HG03342 (cell line): ENCODE measurements around the gene NUDT14.

Source experiments
- ATAC-seq: cut with Tn5 transposase; IDR thresholded peaks from one replicate; pipeline ENCODE4 v1.9.1; 2021; ENCODE audit warnings: mild to moderate bottlenecking, moderate library complexity; ENCODE audit not compliant: unreplicated experiment

NUDT14 gene

DNA sequence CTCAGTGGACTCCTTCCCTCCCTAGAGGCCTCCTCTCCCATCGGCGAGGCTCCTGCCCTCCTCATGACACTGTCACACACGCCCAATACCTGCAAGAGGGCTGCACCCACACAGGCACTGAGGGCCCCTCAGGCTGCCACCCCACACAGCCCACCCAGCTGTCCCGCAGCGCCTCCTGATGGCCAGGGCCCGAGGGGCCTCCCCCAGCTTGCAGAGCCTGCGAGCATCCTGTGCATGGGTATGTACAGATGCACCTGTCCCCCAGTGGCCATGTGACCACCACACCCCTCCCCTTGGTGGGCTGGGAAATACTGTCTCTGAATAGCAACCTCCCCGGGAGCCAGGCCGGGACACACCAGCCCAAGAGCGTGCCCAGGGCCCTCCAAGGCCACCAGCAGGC lies 19.0 kb upstream of the NUDT14 start:
- ATAC-seq = no peak

- ATAC-seq = no peak
These were observed 18.0 kb upstream of the NUDT14 start for GRCh38 chr14:105199093-105199492.

- ATAC-seq = no peak
These were observed 17.5 kb upstream of the NUDT14 start for GRCh38 chr14:105198588-105198987.

DNA sequence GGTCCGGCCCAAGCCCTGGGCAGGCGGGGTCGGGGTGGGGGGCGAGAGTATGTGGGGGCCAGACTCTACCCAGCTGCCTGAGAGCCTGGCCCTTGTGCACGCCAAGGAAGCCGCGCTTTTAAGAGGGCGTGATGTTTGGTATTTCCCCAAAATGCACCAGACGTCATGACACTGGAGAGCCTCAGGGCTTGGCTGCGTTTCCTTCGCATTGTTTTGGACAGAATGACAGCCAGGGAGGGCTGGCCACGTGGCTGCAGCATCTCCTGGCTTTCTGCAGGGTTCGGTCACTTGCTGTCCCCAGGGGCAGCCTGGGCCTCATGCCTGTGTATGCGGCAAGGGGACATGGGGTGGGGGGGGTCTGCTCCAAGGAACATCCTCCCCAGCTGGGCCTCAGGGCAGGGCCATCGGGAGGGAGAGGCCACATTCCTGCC lies 16.1 kb upstream of the NUDT14 start:
- ATAC-seq = no peak

DNA sequence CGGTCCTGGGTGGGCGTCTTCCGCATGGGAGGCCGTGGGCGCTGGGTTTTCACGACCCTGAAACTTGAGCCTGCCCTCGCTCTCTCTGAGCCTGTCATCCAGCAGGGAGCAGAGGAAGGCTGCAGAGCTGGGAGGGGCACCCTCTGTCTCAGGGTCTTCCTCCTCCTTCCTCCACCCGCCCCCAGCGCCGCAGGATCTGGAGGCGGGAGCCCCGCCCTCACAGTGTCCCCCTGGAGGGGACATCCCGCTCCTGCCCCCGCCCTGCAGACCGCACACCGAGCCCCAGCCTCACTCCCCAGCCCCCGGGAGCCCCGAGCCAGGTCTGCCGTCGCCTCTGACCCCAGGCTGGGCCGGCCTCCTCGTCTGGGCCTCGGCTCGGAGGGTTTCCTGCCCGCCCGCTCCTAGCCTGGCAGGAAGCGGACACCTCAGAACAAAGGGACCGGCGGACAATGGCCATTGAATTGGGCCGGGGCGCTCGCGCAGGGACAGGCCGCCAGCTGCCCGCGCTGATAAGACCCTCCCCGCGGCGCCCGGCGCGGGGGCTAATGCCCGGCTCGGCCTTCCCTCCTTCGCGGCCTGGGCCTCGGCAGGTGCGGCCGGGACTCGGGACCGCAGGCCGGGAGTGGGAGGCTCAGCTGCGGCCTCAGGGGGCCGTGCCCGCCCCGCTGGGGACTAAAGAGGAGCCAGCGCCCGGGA lies 15.3 kb upstream of the NUDT14 start:
- ATAC-seq = no peak

GRCh38 chr14:105195522-105196264 lies 14.6 kb upstream of the NUDT14 start:
- no peak for ATAC-seq

DNA sequence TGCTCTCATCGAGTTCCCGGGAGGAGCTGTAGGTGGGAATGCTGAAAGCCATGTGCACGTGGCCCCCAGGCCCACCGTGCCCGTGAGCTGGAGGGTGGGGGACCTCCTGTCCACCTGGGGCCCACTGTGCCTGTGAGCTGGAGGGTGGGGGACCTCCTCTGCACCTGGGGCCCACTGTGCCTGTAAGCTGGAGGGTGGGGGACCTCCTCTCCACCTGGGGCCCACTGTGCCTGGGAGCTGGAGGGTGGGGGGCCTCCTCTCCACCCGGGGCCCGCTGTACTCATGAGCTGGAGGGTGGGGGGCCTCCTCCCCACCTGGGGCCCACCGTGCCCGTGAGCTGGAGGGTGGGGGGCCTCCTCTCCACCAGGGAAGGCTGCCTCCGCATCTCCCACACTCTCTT lies 13.9 kb upstream of the NUDT14 start:
- no peak for ATAC-seq

DNA sequence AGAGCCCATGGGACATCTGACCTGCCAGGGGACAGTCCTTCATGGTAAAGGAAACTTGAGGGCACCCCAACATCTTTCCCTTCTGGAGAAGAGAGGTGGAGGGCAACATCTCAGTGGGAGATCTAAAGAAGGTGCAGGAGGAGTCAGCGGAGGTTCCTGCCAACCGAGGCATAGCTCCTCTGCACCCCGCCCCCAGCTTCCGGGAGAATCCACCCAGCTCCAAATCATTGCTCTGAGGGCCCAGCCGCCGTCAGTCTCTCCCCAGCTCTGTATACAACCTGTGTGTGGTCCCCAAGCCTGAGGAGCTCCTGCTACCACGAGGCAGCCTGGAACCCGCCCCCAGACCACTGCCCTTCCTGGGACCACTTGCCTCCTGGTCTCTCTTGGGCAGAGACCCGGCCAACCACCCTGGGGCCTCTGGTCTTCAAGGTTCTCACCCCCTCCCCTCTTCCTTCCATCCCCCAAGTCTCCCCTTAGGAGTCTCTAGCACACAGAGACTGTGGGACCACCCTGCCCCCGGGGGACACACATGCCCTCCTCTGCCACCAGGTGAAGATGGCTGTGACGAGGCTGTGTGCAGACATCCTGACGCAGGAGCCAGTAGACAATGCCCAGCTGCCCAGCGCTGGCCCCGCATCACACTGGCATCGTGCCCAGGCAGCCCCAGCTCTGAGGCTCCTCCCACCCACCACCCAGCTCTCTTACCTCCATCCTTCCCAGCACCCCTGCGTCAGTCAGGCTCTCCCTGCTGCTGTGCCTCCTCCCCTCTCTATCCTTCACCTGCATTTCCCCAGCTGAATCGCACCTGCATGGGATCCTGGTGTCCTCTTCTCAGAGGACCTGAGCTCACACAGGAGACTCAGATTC lies 13.0 kb upstream of the NUDT14 start:
- ATAC-seq = no peak

GRCh38 chr14:105192866-105193731 lies 12.0 kb upstream of the NUDT14 start:
- ATAC-seq = no peak

GRCh38 chr14:105187935-105188524 lies 6.9 kb upstream of the NUDT14 start:
- ATAC-seq = no peak

DNA sequence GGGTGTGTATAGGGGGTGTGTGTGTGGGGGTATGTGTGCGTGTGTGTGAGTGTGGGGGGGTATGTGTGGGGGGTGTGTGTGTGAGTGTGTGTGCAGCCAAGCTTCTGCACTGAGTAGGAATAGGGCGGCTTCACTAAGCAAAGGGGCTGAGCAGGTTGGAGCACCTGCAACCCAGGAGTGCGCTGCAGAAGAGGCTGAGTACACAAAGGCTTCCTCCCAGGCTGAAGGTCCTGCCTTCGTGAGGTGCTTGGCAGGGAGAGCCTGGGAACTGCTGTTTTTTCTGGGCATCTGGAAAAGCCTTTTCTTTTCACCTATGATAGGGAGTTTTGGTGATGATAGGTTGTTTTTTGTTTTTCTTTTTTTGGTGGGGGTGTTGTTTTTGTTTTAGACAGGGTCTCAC lies 6.0 kb upstream of the NUDT14 start:
- ATAC-seq = no peak

- no peak for ATAC-seq
These were observed 4.9 kb upstream of the NUDT14 start for GRCh38 chr14:105185973-105186372.

DNA sequence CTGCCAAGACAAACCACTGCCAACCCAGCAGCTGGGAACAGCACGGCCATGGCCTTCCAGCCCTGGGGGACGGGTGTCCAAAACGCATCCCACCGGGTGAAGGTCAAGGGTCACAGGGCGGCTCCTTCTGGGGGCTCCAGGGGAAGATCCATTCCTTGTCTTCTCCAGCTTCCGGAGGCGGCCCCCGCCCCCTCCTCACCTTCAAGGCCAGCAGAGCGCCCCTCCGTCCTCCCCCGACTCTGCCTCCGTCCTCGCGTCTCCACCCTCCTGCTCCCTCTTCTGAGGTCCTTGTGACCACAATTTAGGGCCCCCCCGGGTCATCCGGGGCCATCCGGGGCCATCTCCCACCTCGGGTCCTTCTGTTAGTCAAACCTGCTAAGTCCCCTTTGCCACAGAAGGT lies 3.9 kb upstream of the NUDT14 start:
- ATAC-seq = no peak

DNA sequence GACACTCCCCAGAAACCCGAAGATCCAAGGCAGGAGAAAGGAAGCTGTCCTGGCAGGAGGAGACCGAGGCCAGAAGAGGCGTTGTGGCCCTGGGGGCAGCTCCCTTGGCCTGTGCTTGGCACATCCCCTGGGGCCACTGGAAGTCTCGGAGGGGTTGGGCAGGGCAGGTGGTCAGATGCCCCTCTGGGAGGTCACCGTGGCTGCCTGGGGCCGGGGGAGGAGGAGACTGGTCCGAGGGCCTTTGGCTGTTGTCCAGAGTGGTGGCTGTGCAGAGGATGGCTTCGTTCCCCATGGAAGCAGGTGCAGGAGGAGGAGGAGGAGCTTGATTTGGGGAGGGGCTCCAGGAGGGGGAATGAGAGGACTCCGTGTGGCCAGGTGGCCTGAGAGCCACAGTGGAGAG lies 3.3 kb upstream of the NUDT14 start:
- ATAC-seq = no peak

DNA sequence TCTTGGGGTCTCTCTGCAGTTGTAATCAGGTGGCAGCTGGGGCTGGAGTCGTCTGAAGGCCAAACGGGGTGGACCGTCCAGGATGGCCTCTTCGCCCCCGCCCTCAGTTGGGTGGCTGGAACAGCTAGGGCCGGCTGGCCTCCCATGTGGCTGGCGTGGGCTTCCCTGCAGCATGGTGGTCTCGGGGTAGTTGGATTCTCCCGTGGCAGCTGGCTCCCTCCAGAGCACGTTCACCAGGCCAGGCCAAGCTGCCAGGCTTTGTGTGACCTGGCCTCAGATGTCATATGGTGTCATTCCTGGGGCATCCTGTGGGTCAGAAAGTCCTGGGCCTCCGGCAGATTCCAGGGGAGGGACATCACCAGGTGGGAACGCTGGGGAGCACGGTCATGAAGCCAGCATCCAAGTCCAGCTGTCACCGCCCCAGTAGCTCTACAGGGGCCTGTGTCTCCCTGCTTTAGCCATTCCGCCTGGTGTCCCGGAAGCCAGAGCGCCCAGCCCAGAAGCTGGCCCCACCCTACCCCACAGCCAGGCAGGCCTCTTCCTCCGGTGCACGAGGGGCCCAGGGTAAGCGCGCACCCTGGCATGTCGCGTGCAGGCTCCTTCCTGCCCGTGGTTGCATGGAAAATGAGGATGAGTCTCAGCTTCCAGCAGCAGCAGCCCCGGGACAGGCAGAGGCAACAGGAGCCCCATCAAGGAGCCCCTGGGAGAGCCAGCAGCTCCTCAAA lies 1.3 kb upstream of the NUDT14 start:
- ATAC-seq = no peak

GRCh38 chr14:105181549-105182295 lies 610 bp upstream of the NUDT14 start:
- peak; percentile 9 for ATAC-seq

DNA sequence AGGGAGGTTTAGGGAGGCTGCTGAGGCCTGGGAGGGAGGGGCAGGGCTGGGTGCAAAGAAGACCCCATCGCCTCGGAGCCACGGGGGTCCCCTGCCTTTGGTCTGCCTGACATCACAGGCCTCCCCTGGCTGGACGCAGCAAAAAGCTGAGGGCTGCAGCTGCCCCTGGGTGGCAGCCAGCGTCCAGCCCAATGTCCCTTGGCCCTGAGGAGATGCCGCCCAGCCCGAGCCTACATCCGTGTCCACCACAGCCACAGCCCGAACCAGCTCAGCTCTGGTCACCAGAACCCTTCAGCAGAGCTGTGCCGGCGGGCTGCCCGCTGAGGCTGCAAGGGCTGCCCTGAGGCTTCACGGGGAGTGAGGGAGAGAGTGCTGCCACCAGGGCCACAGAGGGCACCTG lies 1.9 kb downstream of the NUDT14 start:
- no peak for ATAC-seq

- no peak for ATAC-seq
These were observed 2.3 kb downstream of the NUDT14 start for GRCh38 chr14:105178868-105179140.
